ENCODE data around the gene CLN6. TPM values are rescaled to one million over a fixed set of nuclear protein-coding genes. Genes with fewer than 3 reads are reported as not detected.
"Not testable (repeated sequence)": the region's sequence is repeated elsewhere in the genome, so short reads cannot be mapped to it uniquely, and the experiment has no call there.

Gene CLN6
- total RNA-seq, 6 experiments from 2014 or later: 10.7 to 24.3 (median 15.2) TPM

DNA sequence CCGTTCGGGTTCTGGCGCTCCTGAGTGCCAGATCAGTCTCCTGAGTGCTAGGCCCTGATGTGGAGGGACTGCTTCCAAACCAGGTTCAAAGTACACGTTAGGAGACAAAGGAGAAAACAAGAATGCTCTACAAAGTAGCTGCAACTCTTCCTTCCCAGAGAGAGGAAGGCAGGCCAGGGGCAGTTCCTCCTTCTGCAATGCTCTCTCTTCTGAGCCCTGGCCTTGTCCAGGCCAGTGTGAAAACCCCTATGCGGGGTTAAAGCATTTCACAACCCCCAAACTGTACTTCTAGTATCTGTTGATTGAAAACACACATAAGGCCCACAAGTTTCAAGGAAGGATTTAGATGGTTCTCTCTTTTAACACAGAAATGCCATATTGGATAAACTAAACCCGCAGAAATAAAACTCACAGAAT is 14.7 kb downstream of the CLN6 start:
- H3K27me3 ChIP-seq: no peaks in the 10 kb centered on the region
- intact Hi-C loops (cut with DNase I): no loop called here
- H3K36me3 ChIP-seq: peaks cover 0 to 8% (median 0%) of the 10 kb centered on the region in 4 donors
- WGBS (ENCODE audit: insufficient coverage, low coverage, low lambda C conversion rate, missing lambda C conversion rate): 69% methylated on average over 2 of the region's 6 CpGs
- ATAC-seq (peak; percentile 19 to 62 (median 25)), DNase-seq (peak in 1 of 3 donors; percentile 38)
- H3K4me1 ChIP-seq: peaks cover 0 to 7% (median 0%) of the 10 kb centered on the region in 4 donors
- no peak overlapping the region for H3K27ac ChIP-seq
- TF ChIP-seq CTCF (IDR thresholded peaks at IDR 0.05) (no peak), POLR2A (IDR thresholded peaks at IDR 0.05) (no peak)
- H3K9me3 ChIP-seq: no peaks in the 10 kb centered on the region
- no peak overlapping the region for H3K4me3 ChIP-seq

DNA sequence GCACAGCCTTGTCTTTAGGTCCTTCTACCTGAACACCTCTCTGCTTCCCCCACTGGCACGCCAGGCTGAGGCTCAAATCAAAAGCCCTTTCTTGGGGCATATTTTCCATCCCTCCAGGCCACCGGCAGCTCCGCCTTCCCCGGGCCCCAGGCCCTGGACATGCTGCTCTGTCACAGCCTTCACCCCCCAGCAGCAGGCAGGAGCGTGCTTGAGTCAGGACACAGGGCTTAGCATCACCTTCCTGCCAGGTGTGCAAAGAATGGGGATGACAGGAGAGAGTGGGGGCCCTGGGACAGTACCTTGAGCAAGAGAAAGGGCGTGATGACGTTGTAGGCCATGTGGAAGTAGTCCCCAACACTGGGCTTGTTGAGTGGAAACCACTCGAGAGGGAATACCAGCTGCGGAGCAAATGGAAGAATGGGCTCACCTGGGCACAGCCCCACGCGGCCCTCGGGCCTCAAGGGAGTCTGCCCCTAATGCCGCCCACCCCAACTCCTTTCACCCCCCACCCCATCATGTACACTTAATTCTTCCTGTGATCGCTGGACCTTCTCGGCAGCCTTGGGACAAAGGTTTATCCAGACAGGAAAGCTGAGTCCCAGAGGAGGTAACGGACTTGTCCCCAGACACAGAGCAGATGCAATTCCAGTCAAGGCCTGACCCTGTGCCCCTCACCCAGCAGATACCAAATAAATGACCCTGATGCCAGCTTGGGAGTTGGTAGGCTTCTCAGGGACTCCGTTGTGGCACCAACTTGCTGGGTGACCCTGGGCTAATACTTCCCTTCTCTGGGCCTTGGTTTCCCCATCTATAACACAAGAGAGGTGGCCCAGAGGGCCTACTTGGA is 15.3 kb downstream of the CLN6 start:
- no peaks in the 10 kb centered on the region for H3K27me3 ChIP-seq
- peaks cover 0 to 8% (median 0%) of the 10 kb centered on the region in 4 donors for H3K36me3 ChIP-seq
- peaks cover 0 to 7% (median 0%) of the 10 kb centered on the region in 4 donors for H3K4me1 ChIP-seq
- ATAC-seq: no peak
- intact Hi-C loops (cut with DNase I): no loop called here
- no peak overlapping the region for H3K27ac ChIP-seq
- TF ChIP-seq CTCF (IDR thresholded peaks at IDR 0.05): no peak
- TF ChIP-seq POLR2A (IDR thresholded peaks at IDR 0.05): no peak
- 93% methylated on average over 10 of the region's 17 CpGs for WGBS (ENCODE audit: insufficient coverage, low coverage, low lambda C conversion rate, missing lambda C conversion rate)
- H3K9me3 ChIP-seq: no peaks in the 10 kb centered on the region
- H3K4me3 ChIP-seq: no peak overlapping the region
- peak in 1 of 3 donors; percentile 28 for DNase-seq

- H3K9me3 ChIP-seq: not testable (repeated sequence)
Observed at GRCh38 chr15:68213491-68213845, 16.1 kb downstream of the CLN6 start.

DNA sequence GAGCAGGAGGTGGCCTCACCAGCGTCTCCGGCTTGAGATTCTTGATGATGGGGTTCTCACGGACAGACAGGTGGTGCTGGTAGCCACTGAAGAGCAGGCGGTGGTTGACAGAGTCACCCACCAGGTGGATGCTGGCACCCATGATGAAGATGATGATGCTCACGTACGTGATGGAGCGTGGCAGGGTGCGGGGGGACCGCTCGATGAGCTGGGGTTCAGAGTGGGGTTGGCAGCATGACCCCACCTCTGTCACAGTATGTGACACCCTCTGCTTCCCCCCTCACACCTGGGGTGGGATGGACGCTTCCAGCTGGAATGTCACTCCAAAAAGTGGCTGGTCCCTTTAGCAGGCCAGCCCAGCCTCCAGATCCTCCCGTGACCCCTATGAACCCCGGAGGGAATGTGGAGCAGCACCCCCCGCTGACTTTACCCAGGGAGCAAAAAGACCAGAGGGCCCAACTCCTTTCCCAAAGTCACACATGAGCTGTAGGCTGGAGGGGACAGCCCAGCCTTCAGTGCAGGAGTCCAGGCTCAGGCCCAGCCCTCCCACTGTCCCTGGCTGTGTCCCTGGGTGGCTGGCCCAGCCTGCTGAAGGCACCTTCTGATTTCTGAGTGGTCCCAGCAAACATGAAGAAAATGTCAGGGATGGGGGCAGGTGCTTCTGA is 17.7 kb downstream of the CLN6 start:
- intact Hi-C loops (cut with DNase I): no loop called here
- Histone ChIP-seq H3K27ac (no peak overlapping the region), H3K4me3 (no peak overlapping the region), H3K27me3 (no peaks in the 10 kb centered on the region), H3K36me3 (peaks cover 0 to under 1% (median 0%) of the 10 kb centered on the region in 4 donors), H3K9me3 (no peaks in the 10 kb centered on the region), H3K4me1 (peaks cover 0 to 7% (median 0%) of the 10 kb centered on the region in 4 donors)
- WGBS (ENCODE audit: insufficient coverage, low coverage, low lambda C conversion rate, missing lambda C conversion rate): 90% methylated on average over 2 of the region's 14 CpGs
- TF ChIP-seq POLR2A (IDR thresholded peaks at IDR 0.05): no peak
- TF ChIP-seq CTCF (IDR thresholded peaks at IDR 0.05): no peak
- DNase-seq (peak in 2 of 3 donors; percentile 29 to 42), ATAC-seq (no peak)

More at GRCh38 chr15:68213491-68213845, 16.1 kb downstream of the CLN6 start:
- H3K27ac ChIP-seq; DNase-seq; H3K27me3 ChIP-seq; ATAC-seq; H3K4me3 ChIP-seq; intact Hi-C loops (cut with DNase I); H3K36me3 ChIP-seq; H3K4me1 ChIP-seq: not testable (repeated sequence)
- WGBS (ENCODE audit: insufficient coverage, low coverage, low lambda C conversion rate, missing lambda C conversion rate): 94% methylated on average over 3 of the region's 6 CpGs

Measured in right lobe of liver (tissue), 6 donors.